ENCODE data around the gene CYB561D2. TPM values are rescaled to one million over a fixed set of nuclear protein-coding genes. Genes with fewer than 3 reads are reported as not detected.
A peak's percentile ranks its signal among the peaks of the same experiment; 100 is the strongest.

CYB561D2 gene
- total and polyA plus RNA-seq, 2 of the 13 experiments (the other 11 are each of a cell fraction or from before 2014, with no cell fraction given) = 11.1 to 17.2 TPM

- TF ChIP-seq TFAP4 (IDR thresholded peaks at IDR 0.05; ENCODE audit: borderline replicate concordance, low read depth) (peak; percentile 92), CREB1 (IDR thresholded peaks at IDR 0.05) (peak; percentile 82), CREB1 (CRISPR knock-in tag; IDR thresholded peaks at IDR 0.05) (peak; percentile 93), BATF2 (CRISPR knock-in tag; IDR thresholded peaks at IDR 0.05) (no peak), ZBTB25 (CRISPR knock-in tag; IDR thresholded peaks at IDR 0.05) (peak; percentile 71), STAT5B (CRISPR knock-in tag; IDR thresholded peaks at IDR 0.05) (no peak), BORCS8-MEF2B (CRISPR knock-in tag; IDR thresholded peaks at IDR 0.05) (peak; percentile 33; the same call in 1 of the 2 replicates), ZNF34 (CRISPR knock-in tag; IDR thresholded peaks at IDR 0.05; ENCODE audit: borderline replicate concordance) (peak; percentile 83; the same call in 1 of the 2 replicates), SALL2 (CRISPR knock-in tag; IDR thresholded peaks at IDR 0.05) (peak; percentile 59; the same call in 1 of the 2 replicates), ZNF350 (CRISPR knock-in tag; IDR thresholded peaks at IDR 0.05; ENCODE audit: borderline replicate concordance, low read depth) (peak; percentile 70; the same call in 1 of the 2 replicates), ZSCAN12 (CRISPR knock-in tag; IDR thresholded peaks at IDR 0.05) (no peak), GZF1 (CRISPR knock-in tag; IDR thresholded peaks at IDR 0.05) (no peak), ZNF572 (CRISPR knock-in tag; IDR thresholded peaks at IDR 0.05) (no peak), HOXA3 (CRISPR knock-in tag; IDR thresholded peaks at IDR 0.05) (peak; percentile 86), REPIN1 (CRISPR knock-in tag; IDR thresholded peaks at IDR 0.05; ENCODE audit: borderline replicate concordance, low read depth) (peak; percentile 20; the same call in 1 of the 2 replicates), ZNF713 (CRISPR knock-in tag; IDR thresholded peaks at IDR 0.05) (no peak), EZH2 (conservative IDR thresholded peaks at IDR 0.05; ENCODE audit: low read depth, low read length) (no peak), MED1 (CRISPR knock-in tag; IDR thresholded peaks at IDR 0.05) (peak; percentile 44), PLSCR1 (CRISPR knock-in tag; IDR thresholded peaks at IDR 0.05; ENCODE audit: borderline replicate concordance) (no peak)
- TF ChIP-seq, protein P1, sequence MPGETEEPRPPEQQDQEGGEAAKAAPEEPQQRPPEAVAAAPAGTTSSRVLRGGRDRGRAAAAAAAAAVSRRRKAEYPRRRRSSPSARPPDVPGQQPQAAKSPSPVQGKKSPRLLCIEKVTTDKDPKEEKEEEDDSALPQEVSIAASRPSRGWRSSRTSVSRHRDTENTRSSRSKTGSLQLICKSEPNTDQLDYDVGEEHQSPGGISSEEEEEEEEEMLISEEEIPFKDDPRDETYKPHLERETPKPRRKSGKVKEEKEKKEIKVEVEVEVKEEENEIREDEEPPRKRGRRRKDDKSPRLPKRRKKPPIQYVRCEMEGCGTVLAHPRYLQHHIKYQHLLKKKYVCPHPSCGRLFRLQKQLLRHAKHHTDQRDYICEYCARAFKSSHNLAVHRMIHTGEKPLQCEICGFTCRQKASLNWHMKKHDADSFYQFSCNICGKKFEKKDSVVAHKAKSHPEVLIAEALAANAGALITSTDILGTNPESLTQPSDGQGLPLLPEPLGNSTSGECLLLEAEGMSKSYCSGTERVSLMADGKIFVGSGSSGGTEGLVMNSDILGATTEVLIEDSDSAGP (CRISPR knock-in tag; IDR thresholded peaks at IDR 0.05; ENCODE audit: borderline replicate concordance) = peak; percentile 88
- TF ChIP-seq, protein P2, sequence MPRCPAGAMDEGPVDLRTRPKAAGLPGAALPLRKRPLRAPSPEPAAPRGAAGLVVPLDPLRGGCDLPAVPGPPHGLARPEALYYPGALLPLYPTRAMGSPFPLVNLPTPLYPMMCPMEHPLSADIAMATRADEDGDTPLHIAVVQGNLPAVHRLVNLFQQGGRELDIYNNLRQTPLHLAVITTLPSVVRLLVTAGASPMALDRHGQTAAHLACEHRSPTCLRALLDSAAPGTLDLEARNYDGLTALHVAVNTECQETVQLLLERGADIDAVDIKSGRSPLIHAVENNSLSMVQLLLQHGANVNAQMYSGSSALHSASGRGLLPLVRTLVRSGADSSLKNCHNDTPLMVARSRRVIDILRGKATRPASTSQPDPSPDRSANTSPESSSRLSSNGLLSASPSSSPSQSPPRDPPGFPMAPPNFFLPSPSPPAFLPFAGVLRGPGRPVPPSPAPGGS (CRISPR knock-in tag; IDR thresholded peaks at IDR 0.05) = 0 out of 2 replicates have a peak, but pooled peaks have one; percentile 73
- TF ChIP-seq, protein P3, sequence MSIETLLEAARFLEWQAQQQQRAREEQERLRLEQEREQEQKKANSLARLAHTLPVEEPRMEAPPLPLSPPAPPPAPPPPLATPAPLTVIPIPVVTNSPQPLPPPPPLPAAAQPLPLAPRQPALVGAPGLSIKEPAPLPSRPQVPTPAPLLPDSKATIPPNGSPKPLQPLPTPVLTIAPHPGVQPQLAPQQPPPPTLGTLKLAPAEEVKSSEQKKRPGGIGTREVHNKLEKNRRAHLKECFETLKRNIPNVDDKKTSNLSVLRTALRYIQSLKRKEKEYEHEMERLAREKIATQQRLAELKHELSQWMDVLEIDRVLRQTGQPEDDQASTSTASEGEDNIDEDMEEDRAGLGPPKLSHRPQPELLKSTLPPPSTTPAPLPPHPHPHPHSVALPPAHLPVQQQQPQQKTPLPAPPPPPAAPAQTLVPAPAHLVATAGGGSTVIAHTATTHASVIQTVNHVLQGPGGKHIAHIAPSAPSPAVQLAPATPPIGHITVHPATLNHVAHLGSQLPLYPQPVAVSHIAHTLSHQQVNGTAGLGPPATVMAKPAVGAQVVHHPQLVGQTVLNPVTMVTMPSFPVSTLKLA (IDR thresholded peaks at IDR 0.05) = peak; percentile 46
Observed at GRCh38 chr3:50327943-50328691, 22.5 kb upstream of the CYB561D2 start, which contains the start of gene TUSC2 (continued).
